ENCODE results near the gene ANKRD65. TPM values are rescaled to one million over a fixed set of nuclear protein-coding genes. Genes with fewer than 3 reads are reported as not detected.

The ANKRD65 gene
- total RNA-seq, 1 experiment from 2014 or later = not detected

GRCh38 chr1:1424707-1425106 lies 3.6 kb upstream of the ANKRD65 start:
- Histone ChIP-seq H3K4me1 (ENCODE audit: control insufficient read depth in 1 of 2, insufficient read depth in 2 of 2, low read length in 2 of 2) (peaks cover 21 to 45% of the 10 kb centered on the region in 2 experiments), H3K4me3 (replicated peaks in 1 of 2; ENCODE audit: low read depth in 1 of 2, low read length in 2 of 2) (no peak overlapping the region), H3K79me2 (ENCODE audit: insufficient read depth, low read length) (no peaks in the 10 kb centered on the region), H2AFZ (ENCODE audit: low read depth, low read length, poor library complexity, severe bottlenecking) (no peak overlapping the region), H3K9me3 (ENCODE audit: control insufficient read depth in 1 of 2, insufficient read depth in 1 of 2, low read depth in 1 of 2, low read length in 2 of 2) (no peaks in the 10 kb centered on the region), H3K36me3 (ENCODE audit: control insufficient read depth in 1 of 2, insufficient read depth in 2 of 2, low read length in 2 of 2) (no peaks in the 10 kb centered on the region), H4K20me1 (ENCODE audit: insufficient read depth) (no peaks in the 10 kb centered on the region), H3K9me2 (ENCODE audit: insufficient read depth) (no peaks in the 10 kb centered on the region), H3K27ac (ENCODE audit: low read depth, low read length) (no peak overlapping the region), H3K4me2 (ENCODE audit: low read length) (no peak overlapping the region), H3K27me3 (ENCODE audit: insufficient read depth, low read length) (no peaks in the 10 kb centered on the region), H3K9ac (ENCODE audit: low read length) (no peak overlapping the region)
- DNase-seq (ENCODE audit: low read depth, low spot score) = no peak
- intact Hi-C loops (cut with micrococcal nuclease) = no loop called here
- POLR2A ChIA-PET = interaction anchor here (1.3 kb wide), 1 partner anchor 17 kb away, joined by 3 read pairs; the partner anchor contains the start of gene MRPL20
- no peak for ATAC-seq
- RAD21 ChIA-PET (ENCODE audit: low non-redundant PET in 1 of 2, low total read pairs in 2 of 2, uncharacterized antibody in 2 of 2, unreplicated experiment in 2 of 2) = interaction anchor here in 1 of 2 experiments (0.9 kb wide), 1 partner anchor 10 kb away, joined by 3 read pairs; no protein-coding TSS in a partner anchor
- CTCF ChIA-PET = no interaction called here
- TF ChIP-seq EZH2 (IDR thresholded peaks at IDR 0.05) (no peak), EZH2phosphoT487 (IDR thresholded peaks at IDR 0.05; ENCODE audit: borderline replicate concordance) (no peak), ZBTB33 (IDR thresholded peaks at IDR 0.05; ENCODE audit: extremely low read depth, insufficient replicate concordance, low read length) (no peak), TCF7L2 (IDR thresholded peaks at IDR 0.05; ENCODE audit: borderline replicate concordance, extremely low read depth, insufficient read depth, insufficient read length) (no peak), ATF3 (IDR thresholded peaks at IDR 0.05) (no peak), POLR2AphosphoS5 (IDR thresholded peaks at IDR 0.05; ENCODE audit: low read depth, low read length) (no peak), YY1 (IDR thresholded peaks at IDR 0.05; ENCODE audit: extremely low read depth, insufficient replicate concordance, low read depth, low read length) (no peak), ZNF274 (IDR thresholded peaks at IDR 0.05; ENCODE audit: low read depth, low read length) (no peak), CTCF (IDR thresholded peaks at IDR 0.05 in 2 of 3, conservative IDR thresholded peaks at IDR 0.05 in 1 of 3; ENCODE audit: borderline replicate concordance in 1 of 3, insufficient read depth in 1 of 3, low read depth in 2 of 3, low read length in 2 of 3) (no peak), CEBPB (IDR thresholded peaks at IDR 0.05; ENCODE audit: low read depth) (no peak), MAX (IDR thresholded peaks at IDR 0.05) (no peak), SP1 (IDR thresholded peaks at IDR 0.05; ENCODE audit: low read depth) (no peak), REST (IDR thresholded peaks at IDR 0.05; ENCODE audit: low read depth) (no peak), ZFX (IDR thresholded peaks at IDR 0.05) (no peak), EGR1 (IDR thresholded peaks at IDR 0.05; ENCODE audit: low read depth) (no peak), FOSL1 (IDR thresholded peaks at IDR 0.05; ENCODE audit: low read depth) (no peak)
- no TSS peak for BruUV-seq (replicated peaks)
